HepG2 (cell line): Measurements from ENCODE around the gene AMZ1. TPM values are rescaled to one million over a fixed set of nuclear protein-coding genes. Genes with fewer than 3 reads are reported as not detected.

ENCODE experiments used
- ATAC-seq: fragments of 200-7000 bp; cut with Tn5 transposase; 3 replicates; pipeline ENCODE4 v1.9.1; 2020; ENCODE audit warnings: mild to moderate bottlenecking, moderate library complexity
- BruUV-seq: library from RNA; stranded (reverse); fragments of 400-500 nt; replicated peaks from 2 replicates; lab custom pipeline; 2021; lab: Mats Ljungman, UMichigan
- CTCF ChIA-PET: fragments of 300-600 bp; formaldehyde crosslinking; extraction: SDS; loops from one replicate; lab custom pipeline; 2021; ENCODE audit warnings: low total read pairs, inconsistent platforms, low intra/inter-chr PET ratio; lab: Yijun Ruan, JAX
- POLR2A ChIA-PET: fragments of 350-600 bp; sonication (Branson Sonifier 250); formaldehyde crosslinking; loops from one replicate; lab custom pipeline; 2020; ENCODE audit warnings: antibody characterized with exemption, inconsistent platforms; lab: Yijun Ruan, JAX
- DNase-seq: peaks from one replicate; pipeline ENCODE4 v3.0.0-alpha.2; 2015; ENCODE audit warnings: low spot score
- FAIRE-seq: peaks from 3 replicates; lab custom pipeline; 2011; peaks lifted over from hg19 to GRCh38; lab: Jason Lieb, UNC
- H2AFZ ChIP-seq: one replicate; pipeline ENCODE4 v1.6.1; 2011; ENCODE audit warnings: low read length, inconsistent platforms
- H3K27ac ChIP-seq: fragments of 300-600 bp; 3 replicates; pipeline ENCODE4 v1.8.0; 2011; ENCODE audit warnings: mixed run types, mild to moderate bottlenecking, mixed read lengths, low read length, inconsistent platforms; ENCODE audit not compliant: insufficient read depth; ENCODE audit errors: extremely low read length
- H3K27me3 ChIP-seq, 2 experiments: fragments of 200-600 bp in 1 of 2; 2 replicates in 1 of 2; 3 replicates in 1 of 2; pipeline versions ENCODE4 v1.6.0 to v1.8.0; 2011; ENCODE audit warnings: low read length in 2 of 2, mild to moderate bottlenecking in 2 of 2, moderate library complexity in 2 of 2, inconsistent platforms in 1 of 2; ENCODE audit not compliant: insufficient read depth in 2 of 2, control insufficient read depth in 1 of 2
- H3K36me3 ChIP-seq, 2 experiments: fragments of 200-600 bp in 1 of 2; replicated peaks in 1 of 2; 2 replicates in 1 of 2; 3 replicates in 1 of 2; pipeline versions ENCODE4 v1.5.1 to v1.8.0; 2011; ENCODE audit warnings: low read length in 2 of 2, inconsistent platforms in 1 of 2; ENCODE audit not compliant: insufficient read depth in 2 of 2, control insufficient read depth in 1 of 2
- H3K4me1 ChIP-seq: 2 replicates; pipeline ENCODE4 v1.5.1; 2012; ENCODE audit warnings: low read length, inconsistent platforms; ENCODE audit not compliant: insufficient read depth
- H3K4me2 ChIP-seq: 2 replicates; pipeline ENCODE4 v1.6.0; 2011; ENCODE audit warnings: low read depth, low read length, inconsistent platforms
- H3K4me3 ChIP-seq, 3 experiments: fragments of 200-600 bp in 1 of 3; sonication (generic), shearing (Covaris generic) in 1 of 3; replicated peaks in 1 of 3; 2 replicates each; pipeline ENCODE4 v1.5.1; 2011 to 2016; ENCODE audit warnings: low read length in 3 of 3, inconsistent platforms in 2 of 3, low read depth in 2 of 3, mild to moderate bottlenecking in 2 of 3, control low read depth in 1 of 3, mixed read lengths in 1 of 3; ENCODE audit not compliant: insufficient read depth in 1 of 3
- H3K79me2 ChIP-seq: one replicate; pipeline ENCODE4 v1.6.1; 2011; ENCODE audit warnings: low read length, inconsistent platforms; ENCODE audit not compliant: insufficient read depth
- H3K9ac ChIP-seq: 2 replicates; pipeline ENCODE4 v1.6.0; 2011; ENCODE audit warnings: mild to moderate bottlenecking, low read depth, low read length, inconsistent platforms; ENCODE audit not compliant: insufficient read depth
- H3K9me3 ChIP-seq: 2 replicates; pipeline ENCODE4 v1.5.1; 2012; ENCODE audit warnings: mild to moderate bottlenecking, low read length
- H4K20me1 ChIP-seq: 2 replicates; pipeline ENCODE4 v1.6.0; 2011; ENCODE audit warnings: inconsistent platforms, mild to moderate bottlenecking, low read length, moderate library complexity; ENCODE audit not compliant: insufficient read depth
- PHF8 ChIP-seq: sonication (generic); formaldehyde crosslinking; IDR thresholded peaks from 2 replicates; pipeline ENCODE4 v1.5.0; 2020; ENCODE audit warnings: missing genetic modification reagents
- ZNF598 ChIP-seq: sonication (generic); formaldehyde crosslinking; IDR thresholded peaks from 2 replicates; pipeline ENCODE4 v1.5.1; 2020; ENCODE audit warnings: mild to moderate bottlenecking, missing genetic modification reagents, borderline replicate concordance
- WGBS: methylation state at CpG from one replicate; pipeline ENCODE4 v1.1.6; 2017; ENCODE audit warnings: low lambda C conversion rate; 5-methylcytosine and 5-hydroxymethylcytosine counted together
- in situ Hi-C: cut with HindIII; loops from 2 replicates; pipeline ENCODE4 v1.10.0; 2017; ENCODE audit warnings: low pct_unique_long_range_greater_than_20kb; ENCODE audit not compliant: extremely low pct_ligation_motif_present
- intact Hi-C: fragments of 100-400 bp; cut with micrococcal nuclease; formaldehyde crosslinking; loops from one replicate; pipeline ENCODE4 v1.10.0; 2022; ENCODE audit not compliant: unreplicated experiment
- polyA plus RNA-seq, 8 experiments: library from polyadenylated mRNA; depleted of rRNA in 3 of 8; stranded (reverse) in 7 of 8; unstranded in 1 of 8; fragments of >200 nt; fragmentation: Illumina TruSeq in 4 of 8; extraction: Trizol in 4 of 8; gene quantifications; 2 replicates each; pipeline versions ENCODE4 v1.2.1 to v1.2.3, GENCODE V29; 2011 to 2016; ENCODE audit warnings: low read depth in 4 of 8, missing spikeins in 1 of 8, mixed read lengths in 1 of 8; ENCODE audit not compliant: insufficient read depth in 1 of 8
- total RNA-seq, 5 experiments: library from RNA; depleted of rRNA; stranded (reverse); fragments of >200 nt; fragmentation: Illumina TruSeq; extraction: Trizol; gene quantifications; 2 replicates each; pipeline ENCODE4 v1.2.3, GENCODE V29; 2016; ENCODE audit warnings: low read depth in 1 of 5

AMZ1 gene
- total and polyA plus RNA-seq, 2 of the 13 experiments (the other 11 are each of a cell fraction or from before 2014, with no cell fraction given), result 0.03 TPM; not detected in 1

GRCh38 chr7:2713978-2714377 is 26.0 kb downstream of the AMZ1 start:
- CTCF ChIA-PET, result no interaction called here
- Histone ChIP-seq H3K9ac (no peak overlapping the region), H3K9me3 (no peaks in the 10 kb centered on the region), H3K4me2 (no peak overlapping the region), H3K4me1 (peaks cover 15% of the 10 kb centered on the region), H3K27ac (no peak overlapping the region), H3K27me3 (no peaks in the 10 kb centered on the region), H3K4me3 (no peak overlapping the region), H4K20me1 (no peaks in the 10 kb centered on the region; the same call in 1 of the 2 replicates), H3K79me2 (no peaks in the 10 kb centered on the region), H2AFZ (no peak overlapping the region), H3K36me3 (peaks cover 2 to 6% of the 10 kb centered on the region in 2 experiments; a peak in 2 of 5 replicates)
- 96% methylated on average over 12 of the region's 12 CpGs for WGBS
- no peak for TF ChIP-seq ZNF598
- ATAC-seq (no peak), FAIRE-seq (no peak), DNase-seq (no peak)
- POLR2A ChIA-PET, result no interaction called here
- intact Hi-C loops (no loop called here), in situ Hi-C loops (no loop called here)
- no TSS peak for BruUV-seq

- WGBS, result 90% methylated on average over 3 of the region's 9 CpGs
- no peak for DNase-seq
- FAIRE-seq, result no peak
- in situ Hi-C loops, result no loop called here
- H3K36me3 ChIP-seq, result peaks cover 2 to 8% of the 10 kb centered on the region in 2 experiments; a peak in 2 of 5 replicates
- H2AFZ ChIP-seq, result no peak overlapping the region
- ChIA-PET CTCF (no interaction called here), POLR2A (no interaction called here)
- no TSS peak for BruUV-seq
- H3K9me3 ChIP-seq, result no peaks in the 10 kb centered on the region
- no peaks in the 10 kb centered on the region for H3K79me2 ChIP-seq
- no peak for TF ChIP-seq PHF8
- intact Hi-C loops, result no loop called here
- H3K4me1 ChIP-seq, result peaks cover 8% of the 10 kb centered on the region
- H3K4me3 ChIP-seq, result no peak overlapping the region
- no peaks in the 10 kb centered on the region for H3K27me3 ChIP-seq
- H3K27ac ChIP-seq, result no peak overlapping the region
- no peak for ATAC-seq
- H3K4me2 ChIP-seq, result no peak overlapping the region
- no peak overlapping the region for H3K9ac ChIP-seq
- H4K20me1 ChIP-seq, result no peaks in the 10 kb centered on the region; the same call in 1 of the 2 replicates
These were observed 26.6 kb downstream of the AMZ1 start for GRCh38 chr7:2714636-2715035.
